Stimulated activated CD4-positive, alpha-beta T cell treated with anti-CD3 and anti-CD28 coated beads, Interleukin-4, amount 100 ng/mL, for 4 hours (primary cell): Measurements from ENCODE around the gene PCMT1.

Source experiments
- DNase-seq, 2 experiments: peaks; one replicate each; pipeline ENCODE4 v3.0.0-alpha.2; 2020

The PCMT1 gene

DNA sequence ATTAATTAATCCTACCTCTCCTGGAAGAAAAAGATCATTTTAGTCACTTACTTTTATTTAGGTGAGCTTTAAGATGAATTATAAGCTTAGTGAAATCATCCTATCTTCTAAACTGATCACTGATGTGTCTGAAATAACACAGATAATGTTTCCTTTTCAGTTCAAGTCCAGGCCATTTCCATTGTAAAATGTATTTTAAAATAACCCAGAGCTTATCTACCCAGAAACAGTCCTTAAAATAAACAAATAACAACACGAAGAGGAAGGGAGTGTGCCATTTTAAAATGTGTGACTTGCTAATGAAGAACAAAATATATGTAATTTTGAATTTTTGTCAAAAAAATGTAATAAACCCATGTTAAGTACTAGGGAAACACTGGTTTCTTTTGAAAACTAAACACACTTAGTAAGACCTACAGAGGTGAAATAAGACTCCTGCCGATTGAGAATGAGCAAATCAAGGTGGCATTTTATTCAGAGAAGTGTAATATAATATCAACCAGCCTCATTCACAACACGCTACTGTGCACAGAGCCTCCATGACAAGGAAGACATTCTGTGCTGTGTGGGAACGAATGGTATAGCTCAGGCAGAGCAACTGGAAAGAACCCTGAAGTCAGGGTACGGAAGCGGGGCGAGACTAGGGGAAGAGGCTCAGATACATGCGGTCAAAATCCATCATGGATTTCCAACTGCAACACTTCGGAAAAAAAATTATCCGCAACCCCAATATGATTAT is 106.9 kb downstream of the PCMT1 start:
- DNase-seq: no peak

DNA sequence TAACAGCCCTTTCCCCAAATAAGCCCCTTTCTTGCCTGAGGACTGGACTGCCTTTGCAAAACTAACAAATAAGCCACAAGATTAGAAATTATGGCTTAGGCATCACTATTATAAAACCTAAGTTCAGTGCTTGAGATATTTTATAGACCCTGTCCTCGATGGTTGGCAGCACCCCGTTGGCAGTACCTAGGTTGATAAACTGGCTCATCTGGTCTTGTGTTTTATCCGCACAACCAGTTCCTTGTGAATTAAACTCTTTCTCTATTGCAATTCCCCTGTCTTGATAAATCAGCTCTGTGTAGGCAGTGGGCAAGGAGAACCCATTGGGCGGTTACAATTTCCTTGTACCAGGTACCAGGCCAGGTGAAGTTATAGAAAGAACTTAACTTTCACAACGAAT is 108.0 kb downstream of the PCMT1 start:
- DNase-seq: no peak

- no peak for DNase-seq
Observed at GRCh38 chr6:149859368-149859767, 109.8 kb downstream of the PCMT1 start.

DNA sequence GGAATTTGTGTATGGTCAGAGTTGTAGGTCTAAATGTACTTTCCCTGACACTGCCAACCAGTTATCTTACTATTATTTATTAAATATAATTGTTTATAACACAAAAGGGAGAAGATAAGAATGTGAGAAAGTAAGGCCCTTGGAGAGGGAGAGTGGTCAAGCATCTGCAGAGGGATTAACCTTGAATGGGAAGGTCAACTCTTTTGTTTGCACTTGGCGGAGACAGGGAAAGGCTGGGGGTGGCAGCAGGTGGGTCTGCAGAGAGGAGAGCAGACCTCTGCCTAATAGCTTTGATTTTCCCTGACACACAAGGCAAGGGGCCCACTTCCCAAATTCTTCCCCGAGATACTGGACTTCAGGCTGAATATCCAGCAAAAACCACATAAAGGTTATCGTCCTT is 110.4 kb downstream of the PCMT1 start:
- no peak for DNase-seq

- no peak for DNase-seq
Observed at GRCh38 chr6:149860513-149860833, 110.9 kb downstream of the PCMT1 start.
